GM21529 (cell line): ENCODE results near the gene CRYGN.

Experiments used
- ATAC-seq: cut with Tn5 transposase; IDR thresholded peaks from one replicate; pipeline ENCODE4 v1.9.1; 2021; ENCODE audit not compliant: unreplicated experiment

The CRYGN gene

DNA sequence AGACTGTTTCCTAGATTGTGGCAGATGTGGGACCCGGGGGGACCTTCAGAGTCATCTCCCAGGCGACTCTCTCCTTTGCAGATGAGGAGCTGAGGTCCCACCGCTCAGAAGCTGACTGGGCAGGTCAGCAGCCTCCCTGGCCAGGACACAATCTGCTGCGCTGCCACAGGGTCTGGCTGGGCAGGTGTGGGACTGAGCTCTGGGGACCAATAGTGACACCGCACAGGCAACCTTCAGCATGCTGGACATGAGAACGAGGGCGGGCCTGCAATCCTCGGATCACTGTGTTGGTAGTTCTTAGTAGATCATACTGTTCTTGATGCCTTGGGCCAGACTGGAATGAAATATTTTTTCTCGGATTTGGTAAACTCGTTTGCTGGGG, 20.5 kb upstream of the CRYGN start:
- no peak for ATAC-seq

DNA sequence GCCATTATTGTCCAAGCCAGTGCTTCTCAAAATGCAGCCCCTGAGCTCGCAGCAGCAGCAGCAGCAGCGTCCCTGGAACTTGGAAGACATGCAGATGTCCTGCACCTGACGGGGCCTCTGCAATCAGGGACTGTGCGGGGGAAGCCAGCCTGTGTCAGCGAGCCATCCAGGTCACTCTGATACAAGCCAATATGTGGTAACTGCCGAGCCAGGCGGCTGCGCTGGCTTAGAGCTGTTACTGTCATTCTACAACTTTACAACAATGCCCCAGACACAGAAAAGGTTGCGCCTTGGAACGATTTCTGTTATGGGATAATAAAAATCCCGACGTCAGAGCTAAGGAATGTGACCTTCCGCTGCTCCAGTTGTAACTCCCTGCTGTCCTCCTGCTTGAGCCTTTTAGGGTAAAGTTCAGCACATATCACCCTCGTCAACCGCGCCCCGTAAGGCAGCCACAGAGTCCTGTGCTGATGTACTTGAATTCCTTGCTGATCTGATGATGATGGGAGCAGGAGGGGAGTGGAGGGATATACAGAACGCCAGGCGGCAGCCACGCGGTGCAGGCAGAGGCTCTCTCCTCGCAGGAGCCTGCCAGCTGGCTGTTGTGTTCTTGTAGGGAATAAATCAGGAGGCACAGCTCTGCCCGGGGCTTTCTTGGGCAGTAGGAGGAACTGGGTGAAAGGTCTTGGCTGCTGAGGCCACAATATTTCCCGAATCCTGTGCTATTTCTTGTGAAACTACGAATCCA, 20.0 kb upstream of the CRYGN start:
- no peak for ATAC-seq

DNA sequence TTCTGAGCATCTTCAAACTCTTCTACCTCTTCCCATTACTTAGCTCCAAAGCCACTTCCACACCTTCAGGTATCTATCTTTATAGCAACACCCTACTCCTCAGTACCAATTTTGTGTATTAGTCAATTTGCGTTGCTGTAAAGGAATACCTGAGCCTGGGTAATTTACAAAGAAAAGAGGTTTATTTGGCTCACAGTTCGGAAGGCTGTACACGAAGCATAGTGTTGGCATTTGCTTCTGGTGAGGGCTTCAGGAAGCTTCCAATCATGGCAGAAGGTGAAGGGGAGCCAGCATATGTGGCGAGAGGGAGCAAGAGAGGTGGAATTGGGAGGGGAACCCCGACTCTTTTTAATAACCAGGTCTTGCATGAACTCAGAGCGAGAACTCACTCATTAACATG, 17.6 kb upstream of the CRYGN start:
- no peak for ATAC-seq

DNA sequence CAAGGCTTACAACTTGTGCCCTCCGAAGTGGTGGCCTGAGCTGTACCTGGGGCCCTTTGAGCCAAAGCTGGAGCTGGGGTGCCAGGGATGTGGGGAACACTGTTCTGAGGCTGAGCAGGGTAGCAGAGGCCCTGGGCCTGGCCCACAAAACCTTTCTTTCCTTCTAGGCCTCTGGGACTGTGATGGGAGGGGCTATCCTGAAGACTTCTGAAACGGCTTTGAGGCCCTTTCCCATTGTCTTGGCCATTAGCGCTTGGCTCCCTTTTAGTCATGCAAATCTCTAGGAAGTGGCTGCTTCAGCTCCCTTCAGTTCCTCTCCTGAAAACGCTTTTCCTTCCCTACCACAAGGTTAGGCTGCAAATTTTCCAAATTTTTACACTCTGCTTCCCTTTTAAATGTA, 16.8 kb upstream of the CRYGN start:
- no peak for ATAC-seq

DNA sequence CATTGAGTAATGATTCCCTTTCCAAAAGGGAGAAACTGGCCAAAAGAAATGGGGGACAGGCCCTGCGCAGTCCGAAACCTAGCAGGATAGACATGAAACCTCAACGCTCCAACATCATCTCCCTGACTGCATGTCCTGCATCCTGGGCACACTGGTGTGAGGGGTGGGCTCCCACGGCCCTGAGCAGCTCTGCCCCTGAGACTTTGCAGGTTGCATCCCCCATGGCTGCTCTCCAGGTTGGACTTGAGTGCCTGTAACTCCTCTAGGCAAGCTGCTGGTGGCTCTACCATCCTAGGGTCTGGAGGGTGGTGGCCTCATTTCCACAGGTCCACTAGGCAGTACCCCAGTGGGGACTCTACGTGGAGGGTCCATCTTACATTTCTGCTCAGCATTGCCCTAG, 16.3 kb upstream of the CRYGN start:
- no peak for ATAC-seq

DNA sequence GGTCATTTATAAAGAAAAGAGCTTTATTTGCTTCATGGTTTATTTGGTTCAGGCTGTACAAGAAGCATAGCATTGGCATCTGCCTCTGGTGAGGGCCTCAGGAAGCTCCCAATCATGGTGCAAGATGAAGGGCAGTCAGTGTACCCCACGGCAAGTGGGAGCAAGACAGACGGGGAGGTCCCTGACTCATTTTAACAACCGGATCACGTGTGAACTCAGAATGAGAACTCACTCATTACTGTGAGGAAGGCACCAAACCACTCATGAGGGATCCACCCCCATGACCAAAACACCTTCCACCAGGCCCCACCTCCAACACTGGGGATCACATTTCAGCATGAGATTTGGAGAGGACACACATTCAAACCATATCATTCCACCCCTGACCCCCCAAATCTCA, 15.7 kb upstream of the CRYGN start:
- no peak for ATAC-seq

DNA sequence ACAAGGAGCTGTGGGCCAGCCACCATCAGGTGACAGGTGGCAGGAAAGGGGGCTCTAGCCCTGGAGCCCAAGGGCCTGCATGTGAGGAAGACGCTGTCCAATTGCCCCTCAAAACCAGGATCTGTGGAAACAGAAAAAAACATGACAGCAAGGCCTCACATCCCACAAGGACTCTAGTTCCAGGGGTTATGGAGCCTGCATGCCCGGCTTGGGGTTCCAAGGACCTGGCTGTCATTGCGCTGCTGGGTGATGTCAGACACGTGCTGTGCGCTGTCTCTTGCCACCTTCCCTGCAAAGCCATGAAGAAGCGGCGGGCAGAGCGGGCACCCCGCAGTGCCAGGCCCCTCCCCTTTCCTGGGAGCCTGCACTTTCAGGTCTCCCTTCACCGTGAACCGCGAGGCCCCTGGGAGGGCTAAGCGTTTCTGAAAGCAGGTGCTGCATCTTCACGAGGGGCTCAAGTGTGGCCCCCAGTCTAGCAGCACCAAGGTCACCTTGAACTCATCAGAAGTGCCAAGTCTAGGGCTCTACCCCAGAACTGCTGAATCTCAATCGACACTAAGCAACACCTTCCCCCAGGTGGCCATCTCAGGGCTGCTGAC, 15.1 kb upstream of the CRYGN start:
- no peak for ATAC-seq

DNA sequence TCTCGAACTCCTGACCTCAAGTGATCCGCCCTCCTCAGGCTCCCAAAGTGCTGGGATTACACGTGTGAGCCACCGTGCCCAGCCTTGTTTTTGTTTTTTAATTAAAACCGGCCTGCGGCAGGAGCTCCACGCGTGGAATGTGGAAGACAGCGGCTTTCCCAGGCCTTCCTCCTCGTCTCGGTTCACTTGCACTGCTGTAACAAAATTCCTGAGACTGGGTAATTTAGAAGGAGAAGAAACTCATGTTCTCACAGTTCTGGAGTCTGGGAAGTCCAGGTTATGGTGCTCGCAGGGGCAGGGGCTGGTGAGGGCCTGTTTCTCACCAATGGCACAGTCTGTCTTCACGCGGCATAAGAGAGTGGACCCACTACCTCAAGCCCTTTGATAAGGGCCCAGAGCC, 14.4 kb upstream of the CRYGN start:
- no peak for ATAC-seq

DNA sequence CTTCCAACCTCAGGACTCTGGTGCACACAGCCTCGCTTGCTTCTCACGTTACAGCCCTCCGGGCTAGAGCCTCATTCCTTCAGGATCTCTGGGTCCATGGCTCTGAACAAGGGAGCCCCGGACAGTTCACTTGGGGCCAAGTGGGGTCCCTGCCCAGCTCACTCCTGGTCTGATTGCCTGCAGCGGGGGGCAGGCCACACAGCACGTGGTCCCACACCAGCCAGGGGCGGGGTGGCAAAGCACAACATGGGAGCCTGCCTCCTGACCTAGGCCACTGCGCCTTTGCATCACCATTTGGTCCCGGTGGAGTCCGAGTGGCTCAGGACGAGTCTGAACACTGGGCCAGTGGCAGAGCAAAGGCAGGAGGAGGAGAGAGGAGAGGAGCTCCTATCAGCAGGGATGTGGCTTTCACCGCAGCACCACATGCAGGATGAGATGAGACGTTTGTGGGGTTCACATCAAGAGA, 13.4 kb upstream of the CRYGN start:
- no peak for ATAC-seq

DNA sequence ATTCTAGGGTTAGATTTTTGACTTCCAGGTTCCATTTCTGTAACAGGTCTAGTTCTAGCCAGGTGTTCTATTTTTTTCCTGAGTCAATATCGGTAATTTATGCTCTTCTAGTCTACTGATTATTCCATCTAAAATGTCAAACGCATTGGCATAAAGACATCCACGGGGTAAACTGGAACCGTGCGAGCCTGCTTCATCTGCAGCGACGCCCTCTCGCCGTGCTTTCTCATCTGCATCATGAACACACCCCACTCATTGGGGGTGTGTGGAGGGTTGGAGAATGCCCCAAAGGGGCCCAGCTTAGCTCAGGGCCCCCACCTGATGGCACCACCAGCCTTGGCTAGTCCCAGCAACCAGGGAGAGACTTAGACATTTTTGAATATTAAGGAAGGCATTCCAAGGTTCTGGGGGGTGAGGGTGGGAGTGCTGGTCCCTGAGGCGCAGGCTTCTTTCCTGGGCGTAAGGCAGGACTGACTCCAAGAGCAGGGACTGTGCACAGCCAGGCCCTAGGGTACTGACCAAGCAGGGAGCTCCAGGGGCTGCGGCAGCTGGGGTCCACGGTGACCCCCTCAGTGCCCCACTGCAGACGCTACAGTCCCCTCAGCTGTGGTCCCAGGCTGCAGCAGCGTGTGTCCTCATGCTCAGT, 12.9 kb upstream of the CRYGN start:
- no peak for ATAC-seq

DNA sequence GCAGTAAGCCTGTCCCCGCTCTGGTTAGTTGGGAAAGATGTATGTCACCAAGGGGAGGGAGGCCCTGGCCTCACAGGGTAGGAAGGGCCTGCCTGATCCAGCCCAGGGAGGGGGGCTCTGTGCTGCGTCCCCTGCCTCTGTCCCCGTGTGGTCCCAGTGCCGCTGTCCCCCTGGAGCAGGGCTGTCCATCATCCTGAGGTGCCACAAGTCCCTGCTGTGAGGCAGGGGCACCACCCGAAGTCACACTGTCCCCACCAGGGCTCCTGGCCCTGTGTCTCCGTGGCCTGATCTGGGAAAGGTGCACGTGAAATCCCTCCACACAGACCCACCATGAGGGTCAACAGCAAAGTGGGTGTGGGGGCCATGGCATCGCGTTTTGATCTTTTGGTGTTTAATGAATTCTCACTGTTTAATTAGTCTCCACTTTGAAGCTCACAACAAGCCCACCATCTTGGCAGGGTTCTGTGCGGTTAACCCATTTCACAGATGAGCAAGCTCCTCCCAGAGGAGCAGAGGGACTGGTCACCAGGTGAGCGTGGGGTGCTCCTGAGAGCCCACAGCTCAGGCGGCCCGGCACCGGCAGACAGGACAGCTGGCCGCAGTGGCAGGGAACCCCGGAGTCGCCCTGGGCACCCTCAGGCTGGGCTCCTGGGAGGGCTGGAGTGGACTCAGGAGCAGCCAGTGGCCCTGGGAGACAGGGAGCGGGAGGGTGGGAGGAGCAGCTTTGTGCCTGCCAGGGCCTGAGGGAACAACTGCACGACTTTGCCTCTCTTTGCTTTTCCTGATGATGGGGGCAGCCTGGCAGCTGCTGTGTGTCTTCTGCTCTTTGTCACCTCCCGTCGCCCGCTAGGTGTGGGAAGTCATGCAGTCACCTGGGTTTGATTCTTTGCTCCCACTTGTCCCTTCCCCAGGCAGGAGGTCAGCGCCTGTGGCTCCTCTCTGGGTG, 12.0 kb upstream of the CRYGN start:
- no peak for ATAC-seq

DNA sequence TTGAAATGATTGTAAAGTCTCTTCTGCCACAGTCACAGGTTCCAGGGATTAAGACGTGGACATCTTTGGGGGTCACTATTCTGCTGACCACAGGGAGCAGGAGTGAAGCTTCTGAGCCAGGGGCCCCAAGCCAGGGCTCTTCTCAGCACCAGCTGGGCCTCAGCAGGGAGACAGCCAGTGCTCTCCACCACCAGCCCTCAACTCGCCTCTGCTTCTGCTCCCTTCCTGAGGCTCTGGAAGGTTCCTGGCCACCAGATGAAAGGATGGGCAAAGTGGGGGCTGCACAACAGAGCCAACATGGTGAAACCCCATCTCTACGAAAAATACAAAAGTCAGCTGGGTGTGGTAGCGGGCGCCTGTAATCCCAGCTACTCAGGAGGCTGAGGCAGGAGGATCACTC, 11.2 kb upstream of the CRYGN start:
- ATAC-seq = no peak

DNA sequence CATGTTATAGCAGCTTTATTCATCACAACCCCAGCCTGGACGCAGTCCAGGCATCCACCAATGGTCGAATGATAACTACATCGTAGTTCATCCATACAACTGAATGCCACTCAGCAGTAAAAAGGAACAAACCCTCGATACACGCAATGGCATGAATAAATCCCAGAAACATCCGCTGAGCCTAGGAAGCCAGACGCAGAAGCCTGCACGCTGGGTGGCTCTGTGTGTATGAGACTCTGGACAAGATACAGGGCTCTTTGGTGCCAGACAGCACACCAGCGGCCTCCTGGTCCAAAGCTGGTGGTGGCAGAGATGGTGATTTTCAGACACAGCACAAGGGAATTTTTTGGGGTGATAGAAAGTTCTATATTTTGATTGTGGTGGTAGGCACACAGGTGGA, 10.0 kb upstream of the CRYGN start:
- ATAC-seq = no peak

DNA sequence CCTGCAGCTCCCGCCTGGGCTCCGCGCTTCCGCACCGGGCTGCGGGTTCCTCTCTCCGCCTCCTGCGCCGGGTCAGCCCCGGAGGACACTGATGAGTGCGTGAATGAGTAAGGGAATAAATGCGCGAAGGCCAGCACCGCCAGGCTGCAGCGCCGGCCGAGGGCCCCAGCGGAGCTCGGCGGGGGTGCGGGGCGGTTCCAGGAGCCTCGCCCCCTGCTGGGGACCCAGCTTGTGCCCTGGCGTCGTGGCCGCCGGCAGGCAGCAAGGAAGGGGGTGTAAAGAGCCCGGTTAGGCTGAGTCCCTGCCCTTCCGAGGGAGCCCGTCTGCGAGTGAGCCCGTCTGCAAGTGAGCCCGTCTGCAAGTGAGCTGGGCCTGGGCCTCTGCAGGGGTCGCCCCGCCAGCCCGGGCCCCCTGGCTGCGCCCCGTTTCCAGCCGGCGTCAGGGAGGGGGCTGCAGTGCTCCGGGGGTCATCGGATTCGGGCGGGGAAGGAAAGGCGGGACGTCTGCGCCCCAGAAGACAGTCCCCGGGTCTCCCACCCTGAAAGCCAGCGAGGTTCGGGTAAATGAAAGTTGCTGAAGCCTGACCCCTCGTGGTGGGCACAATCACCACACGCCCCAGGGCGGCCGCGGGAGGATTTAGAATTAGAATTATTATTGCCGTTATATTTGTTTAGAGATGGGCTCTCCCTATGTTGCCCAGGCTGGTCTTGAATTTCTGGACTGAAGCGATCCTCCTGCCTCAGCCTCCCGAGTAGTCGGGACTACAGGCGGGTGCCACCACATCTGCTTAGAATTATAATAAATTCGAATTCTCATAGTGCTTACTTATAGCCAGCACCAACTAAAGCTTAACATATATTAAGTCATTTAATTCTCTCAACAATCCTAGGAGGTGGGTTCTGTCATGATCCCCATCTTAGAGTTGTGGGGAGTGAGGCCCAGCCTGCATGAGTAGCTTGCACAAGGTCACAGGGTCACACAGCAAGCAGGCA, 8.6 kb upstream of the CRYGN start:
- ATAC-seq = peak; percentile 77

DNA sequence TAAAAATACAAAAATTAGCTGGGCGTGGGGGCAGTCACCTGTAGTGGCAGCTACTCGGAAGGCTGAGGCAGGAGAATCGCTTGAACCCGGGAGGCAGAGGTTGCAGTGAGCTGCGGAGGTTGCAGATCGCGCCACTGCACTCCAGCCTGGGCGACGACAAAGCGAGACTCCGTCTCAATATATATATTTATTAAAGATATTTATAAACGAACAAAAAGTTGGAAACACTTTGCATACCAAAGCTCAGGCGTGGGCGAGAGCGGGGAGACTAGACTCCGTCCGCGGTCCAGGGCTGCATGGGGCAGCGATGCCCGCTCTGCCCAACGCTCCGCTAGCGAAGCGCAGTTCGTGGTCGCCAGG, 7.9 kb upstream of the CRYGN start:
- ATAC-seq = no peak

DNA sequence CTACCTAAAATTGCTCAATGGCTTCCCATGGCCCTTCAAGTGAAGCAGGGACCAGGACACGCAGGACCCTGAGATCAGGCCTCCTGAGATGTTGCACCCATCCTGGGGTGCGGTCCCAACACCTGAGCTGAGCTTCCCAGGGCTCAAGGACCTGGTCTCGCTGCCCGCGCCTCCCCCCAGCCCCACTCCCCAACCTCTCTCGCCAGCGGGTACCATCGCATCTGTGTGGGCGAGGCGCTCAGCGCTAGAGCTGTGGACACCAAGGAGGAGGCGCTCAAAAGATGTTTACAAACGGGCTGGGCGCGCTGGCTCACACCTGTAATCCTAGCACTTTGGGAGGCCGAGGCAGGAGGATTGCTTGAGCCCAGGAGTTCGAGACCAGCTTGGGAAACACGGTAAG, 7.4 kb upstream of the CRYGN start:
- no peak for ATAC-seq

DNA sequence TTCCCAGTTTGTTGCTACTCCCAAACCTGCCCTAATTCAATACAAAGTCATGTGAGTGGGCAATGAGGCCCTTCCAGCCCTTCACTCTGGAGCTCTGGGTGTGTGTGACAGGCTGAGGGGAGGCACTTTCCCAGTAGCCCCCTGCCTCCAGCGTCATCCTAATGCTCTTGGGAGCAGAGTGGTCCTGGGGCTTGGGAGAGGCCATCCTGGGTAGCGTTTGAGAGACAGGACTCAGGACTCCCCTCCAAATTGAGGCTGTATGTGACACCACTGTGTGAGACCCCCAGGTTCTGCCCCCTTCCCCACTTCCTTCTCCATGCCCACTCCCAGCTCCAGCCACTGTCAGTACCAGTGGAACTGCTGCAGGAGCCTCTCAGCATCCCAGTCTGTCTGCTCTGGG, 6.5 kb upstream of the CRYGN start:
- ATAC-seq = no peak

DNA sequence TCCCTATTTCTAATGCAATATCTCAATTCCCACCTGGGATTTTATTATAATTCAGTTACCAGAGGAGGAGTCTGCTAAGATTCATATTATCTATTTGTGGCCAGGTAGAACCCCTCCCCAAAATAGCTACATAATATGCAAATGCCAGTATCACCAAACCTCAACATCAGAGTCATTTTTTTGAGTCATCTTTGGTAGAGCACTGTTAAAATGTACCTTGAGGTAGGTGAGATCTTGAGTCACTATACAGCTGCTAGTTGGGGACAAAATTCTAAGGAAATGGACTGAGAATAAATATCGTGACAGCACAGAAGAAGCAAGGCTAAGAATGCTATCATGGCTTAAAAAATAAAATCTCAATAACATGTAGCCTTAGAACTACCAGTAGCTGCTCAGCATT, 4.7 kb upstream of the CRYGN start:
- ATAC-seq = no peak

DNA sequence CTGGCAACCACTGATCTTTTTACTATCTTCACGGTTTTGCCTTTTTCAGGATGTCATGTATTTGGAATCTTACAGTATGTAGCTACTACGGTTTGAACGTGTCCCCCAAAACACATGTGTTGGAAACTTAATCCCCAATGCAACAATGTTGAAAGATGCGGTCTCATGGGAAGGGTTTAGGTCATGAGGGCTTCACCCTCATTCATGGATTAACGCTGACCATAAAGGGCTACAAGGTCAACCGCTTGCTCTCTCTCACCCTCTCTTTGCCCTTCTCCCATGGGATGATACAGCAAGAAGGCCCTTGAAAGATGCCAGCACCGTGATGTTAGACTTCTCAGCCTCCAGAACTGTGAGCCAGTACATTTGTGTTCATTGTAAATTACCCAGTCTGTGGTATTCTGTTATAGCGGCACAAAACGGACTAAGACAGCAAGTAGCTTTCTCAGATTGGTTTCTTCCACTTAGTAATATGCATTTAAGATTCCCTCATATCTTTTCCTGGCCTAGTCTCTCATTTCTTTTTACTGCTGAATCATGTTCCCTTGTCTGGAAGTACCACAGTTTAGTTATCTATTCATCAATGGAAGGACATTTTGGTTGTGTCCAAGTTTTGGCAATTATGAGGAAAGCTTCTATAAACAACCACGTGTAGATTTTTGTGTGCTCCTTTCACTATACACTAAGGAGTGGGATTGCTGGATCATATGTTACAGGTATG, 3.0 kb upstream of the CRYGN start:
- no peak for ATAC-seq
